SK-N-SH (cell line): Measurements from ENCODE around the gene MZF1. TPM values are rescaled to one million over a fixed set of nuclear protein-coding genes. Genes with fewer than 3 reads are reported as not detected.

ENCODE experiments used
- CTCF ChIA-PET: fragments of 300-600, 350-600 bp; formaldehyde crosslinking; extraction: SDS; loops from one replicate; lab custom pipeline; 2021; lab: Yijun Ruan, JAX
- POLR2A ChIA-PET: fragments of 350-600 bp; sonication (Branson Sonifier 250); formaldehyde crosslinking; extraction: SDS; loops from one replicate; lab custom pipeline; 2020; ENCODE audit warnings: antibody characterized with exemption, inconsistent platforms; lab: Yijun Ruan, JAX
- DNase-seq: peaks from one replicate; pipeline ENCODE4 v3.0.0; 2012
- H2AFZ ChIP-seq: fragments of 200-600 bp; sonication (generic); 2 replicates; pipeline ENCODE4 v1.8.1; 2016; ENCODE audit warnings: antibody characterized with exemption, mild to moderate bottlenecking, low read depth
- H3F3A ChIP-seq: fragments of 200-600 bp; sonication (generic); replicated peaks from 2 replicates; pipeline ENCODE3; 2016; ENCODE audit warnings: antibody characterized with exemption, mild to moderate bottlenecking; ENCODE audit not compliant: insufficient read depth
- H3K27ac ChIP-seq, 2 experiments: fragments of 200-500 bp in 1 of 2; fragments of 200-600 bp in 1 of 2; sonication (Bioruptor generic) in 1 of 2; sonication (generic), shearing (Covaris generic) in 1 of 2; 2 replicates each; pipeline versions ENCODE4 v1.5.1 to v1.6.1; 2014 to 2016; ENCODE audit warnings: low read depth in 2 of 2, inconsistent platforms in 1 of 2, low read length in 1 of 2, mild to moderate bottlenecking in 1 of 2, mixed read lengths in 1 of 2
- H3K27me3 ChIP-seq: fragments of 200-600 bp; sonication (generic), shearing (Covaris generic); 2 replicates; pipeline ENCODE4 v1.6.1; 2016; ENCODE audit warnings: mixed run types; ENCODE audit not compliant: insufficient read depth
- H3K36me3 ChIP-seq, 2 experiments: fragments of 200-500 bp in 1 of 2; fragments of 200-600 bp in 1 of 2; sonication (Bioruptor generic) in 1 of 2; sonication (generic) in 1 of 2; replicated peaks in 1 of 2; 2 replicates each; pipeline versions ENCODE3 to v1.5.1; 2014 to 2016; ENCODE audit warnings: low read length in 1 of 2, mild to moderate bottlenecking in 1 of 2; ENCODE audit not compliant: insufficient read depth in 2 of 2, control insufficient read depth in 1 of 2
- H3K4me1 ChIP-seq, 2 experiments: fragments of 200-500 bp in 1 of 2; fragments of 200-600 bp in 1 of 2; sonication (Bioruptor generic) in 1 of 2; sonication (generic), shearing (Covaris generic) in 1 of 2; 2 replicates each; pipeline versions ENCODE4 v1.5.1 to v1.6.1; 2014 to 2016; ENCODE audit warnings: low read depth in 1 of 2, low read length in 1 of 2, mixed run types in 1 of 2; ENCODE audit not compliant: insufficient read depth in 2 of 2, control insufficient read depth in 1 of 2
- H3K4me2 ChIP-seq: fragments of 200-600 bp; sonication (generic), shearing (Covaris generic); 2 replicates; pipeline ENCODE4 v1.6.1; 2017; ENCODE audit warnings: mixed run types
- H3K4me3 ChIP-seq, 2 experiments: fragments of 200-500 bp in 1 of 2; fragments of 200-600 bp in 1 of 2; sonication (Bioruptor generic) in 1 of 2; sonication (generic), shearing (Covaris generic) in 1 of 2; 2 replicates each; pipeline versions ENCODE4 v1.5.1 to v1.8.1; 2014 to 2016; ENCODE audit warnings: low read depth in 2 of 2, inconsistent platforms in 1 of 2, low read length in 1 of 2, mild to moderate bottlenecking in 1 of 2, mixed read lengths in 1 of 2, moderate library complexity in 1 of 2
- H3K79me2 ChIP-seq: fragments of 200-600 bp; sonication (generic); 2 replicates; pipeline ENCODE4 v1.8.1; 2017; ENCODE audit warnings: mild to moderate bottlenecking; ENCODE audit not compliant: insufficient read depth
- H3K9ac ChIP-seq: fragments of 200-600 bp; sonication (generic); 2 replicates; pipeline ENCODE4 v1.6.1; 2017; ENCODE audit warnings: mixed run types
- H3K9me2 ChIP-seq: fragments of 200-600 bp; sonication (generic); 2 replicates; pipeline ENCODE4 v1.6.1; 2017; ENCODE audit warnings: mixed run types
- H3K9me3 ChIP-seq: fragments of 200-600 bp; sonication (generic); 2 replicates; pipeline ENCODE4 v1.6.1; 2017; ENCODE audit warnings: mixed run types, mild to moderate bottlenecking, moderate library complexity
- H4K20me1 ChIP-seq: fragments of 200-600 bp; sonication (generic); 2 replicates; pipeline ENCODE4 v1.6.1; 2017; ENCODE audit warnings: mild to moderate bottlenecking, mixed run types; ENCODE audit not compliant: insufficient read depth
- CTCF ChIP-seq: fragments of 200-600 bp; sonication (generic); IDR thresholded peaks from 2 replicates; pipeline ENCODE4 v1.6.1; 2017; ENCODE audit warnings: antibody characterized with exemption, mild to moderate bottlenecking, moderate library complexity
- EZH2phosphoT487 ChIP-seq: fragments of 200-600 bp; sonication (generic); IDR thresholded peaks from 2 replicates; pipeline ENCODE4 v1.6.1; 2017; ENCODE audit warnings: low read depth, mixed run types, mild to moderate bottlenecking, antibody characterized with exemption, moderate library complexity, borderline replicate concordance
- FOXM1 ChIP-seq: IDR thresholded peaks from 2 replicates; pipeline ENCODE4 v1.4.0; 2012; ENCODE audit warnings: low read depth, mild to moderate bottlenecking
- MAX ChIP-seq: IDR thresholded peaks from 2 replicates; pipeline ENCODE4 v1.4.0; 2012; ENCODE audit warnings: low read depth
- POLR2AphosphoS5 ChIP-seq: IDR thresholded peaks from 2 replicates; pipeline ENCODE4 v1.6.1; 2012; ENCODE audit warnings: low read depth, low read length
- RFX5 ChIP-seq: IDR thresholded peaks from 2 replicates; pipeline ENCODE4 v1.6.1; 2012; ENCODE audit warnings: mild to moderate bottlenecking, improper control_type of control experiment, low read length
- SIN3A ChIP-seq: IDR thresholded peaks from 2 replicates; pipeline ENCODE4 v1.6.1; 2012; ENCODE audit warnings: low read depth, mild to moderate bottlenecking, low read length, moderate library complexity, borderline replicate concordance
- TAF1 ChIP-seq: IDR thresholded peaks from 2 replicates; pipeline ENCODE4 v1.6.1; 2012; ENCODE audit warnings: low read depth, mild to moderate bottlenecking, low read length, moderate library complexity, borderline replicate concordance
- USF2 ChIP-seq: fragments of 150-350 bp; IDR thresholded peaks from 2 replicates; pipeline ENCODE4 v1.6.1; 2017; ENCODE audit warnings: antibody characterized with exemption, low read length, low read depth, borderline replicate concordance
- ZBTB33 ChIP-seq: IDR thresholded peaks from 2 replicates; pipeline ENCODE4 v1.4.0; 2012; ENCODE audit warnings: low read depth, borderline replicate concordance
- WGBS: methylation state at CpG from one replicate; pipeline ENCODE4 v1.1.6; 2017; ENCODE audit warnings: low lambda C conversion rate; 5-methylcytosine and 5-hydroxymethylcytosine counted together
- polyA plus RNA-seq, 3 experiments: library from polyadenylated mRNA; depleted of rRNA; stranded (reverse); fragments of >200 nt; gene quantifications; 2 replicates each; pipeline ENCODE4 v1.2.3, GENCODE V29; 2012

The MZF1 gene
- polyA plus RNA-seq, 1 of the 3 experiments (the other 2 are of a cell fraction) = 31.8 TPM

- CTCF ChIA-PET = interaction anchor here (0.6 kb wide), 1 partner anchor 49 kb away, joined by 3 read pairs; no protein-coding TSS in a partner anchor
- TF ChIP-seq SIN3A = no peak
- no peak for TF ChIP-seq POLR2AphosphoS5
- TF ChIP-seq FOXM1 = no peak
- no peak for TF ChIP-seq TAF1
- no peak for TF ChIP-seq USF2
- no peak for TF ChIP-seq RFX5
- no peak for TF ChIP-seq MAX
- DNase-seq = no peak
Observed at GRCh38 chr19:58582985-58583384, 9.8 kb upstream of the MZF1 start.

GRCh38 chr19:58581227-58582141 is 8.3 kb upstream of the MZF1 start:
- H2AFZ ChIP-seq = no peak overlapping the region
- H3K36me3 ChIP-seq = peaks cover 19 to 22% of the 10 kb centered on the region in 2 experiments
- TF ChIP-seq CTCF (peak; percentile 24; the same call in 1 of the 2 replicates), ZBTB33 (peak; percentile 39; the same call in 1 of the 2 replicates), EZH2phosphoT487 (no peak)
- WGBS = 92% methylated on average over 48 of the region's 62 CpGs
- H3K9me2 ChIP-seq = no peaks in the 10 kb centered on the region
- no peak overlapping the region for H3K9ac ChIP-seq
- no peaks in the 10 kb centered on the region for H3K27me3 ChIP-seq
- ChIA-PET CTCF (no interaction called here), POLR2A (no interaction called here)
- no peak overlapping the region for H3K27ac ChIP-seq
- H3K4me2 ChIP-seq = no peak overlapping the region
- H3K4me3 ChIP-seq = peak overlapping the region in 1 of 2 experiments; percentile 58; a peak in 1 of 4 replicates
- H4K20me1 ChIP-seq = no peaks in the 10 kb centered on the region
- H3K79me2 ChIP-seq = peaks cover 61% of the 10 kb centered on the region
- peaks cover 0 to 6% of the 10 kb centered on the region in 2 experiments; a peak in 1 of 4 replicates for H3K4me1 ChIP-seq
- H3K9me3 ChIP-seq = no peaks in the 10 kb centered on the region
- peaks cover 9% of the 10 kb centered on the region for H3F3A ChIP-seq
- no peak for DNase-seq

More at GRCh38 chr19:58582985-58583384, 9.8 kb upstream of the MZF1 start:
- Histone ChIP-seq H3K9ac (no peak overlapping the region), H3K9me3 (no peaks in the 10 kb centered on the region), H2AFZ (no peak overlapping the region), H4K20me1 (no peaks in the 10 kb centered on the region), H3K79me2 (peaks cover 46% of the 10 kb centered on the region), H3K27me3 (no peaks in the 10 kb centered on the region), H3K36me3 (peaks cover 19 to 22% of the 10 kb centered on the region in 2 experiments), H3K4me1 (peaks cover 0 to 6% of the 10 kb centered on the region in 2 experiments; a peak in 1 of 4 replicates), H3K4me3 (no peak overlapping the region), H3K4me2 (no peak overlapping the region), H3F3A (peaks cover 9% of the 10 kb centered on the region), H3K9me2 (no peaks in the 10 kb centered on the region), H3K27ac (no peak overlapping the region)
- 84% methylated on average over 5 of the region's 6 CpGs for WGBS
- POLR2A ChIA-PET = no interaction called here
